ENCODE results near the gene CDKAL1. TPM values are rescaled to one million over a fixed set of nuclear protein-coding genes. Genes with fewer than 3 reads are reported as not detected.
"Not testable (repeated sequence)": the region's sequence is repeated elsewhere in the genome, so short reads cannot be mapped to it uniquely, and the experiment has no call there.

Gene CDKAL1
- total RNA-seq, 1 donor from 2014 or later, result 24.8 TPM

DNA sequence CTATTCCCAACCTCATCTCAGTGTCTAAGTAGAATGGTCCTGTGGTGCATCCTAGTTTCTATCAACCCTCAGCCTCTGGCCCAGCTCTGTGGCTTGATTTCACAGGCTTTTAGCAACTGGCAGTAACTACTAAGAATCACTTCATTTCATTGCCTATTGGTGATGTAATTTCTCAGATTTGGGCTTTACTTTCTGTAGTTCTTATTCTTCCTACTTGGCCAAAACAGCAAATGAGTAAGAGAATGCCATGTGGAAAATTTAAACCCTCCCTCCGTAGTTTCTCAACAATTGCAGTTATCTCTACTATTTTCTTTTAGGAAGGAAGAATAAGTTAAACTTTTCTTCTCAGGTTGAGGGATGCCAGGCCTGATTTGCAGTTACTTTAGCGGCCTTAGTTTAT is 387.3 kb downstream of the CDKAL1 start:
- Mint-ChIP-seq H3K36me3 (ENCODE audit: unreplicated experiment) (no peaks in the 10 kb centered on the region), H3K9me3 (ENCODE audit: unreplicated experiment) (no peaks in the 10 kb centered on the region), H3K27ac (ENCODE audit: unreplicated experiment) (no peak overlapping the region), H3K4me1 (ENCODE audit: low read depth, unreplicated experiment) (peaks cover 5% of the 10 kb centered on the region), H3K4me3 (ENCODE audit: unreplicated experiment) (no peak overlapping the region), H3K27me3 (ENCODE audit: unreplicated experiment) (no peaks in the 10 kb centered on the region)
- DNase-seq, result no peak
- TF ChIP-seq, protein P1, sequence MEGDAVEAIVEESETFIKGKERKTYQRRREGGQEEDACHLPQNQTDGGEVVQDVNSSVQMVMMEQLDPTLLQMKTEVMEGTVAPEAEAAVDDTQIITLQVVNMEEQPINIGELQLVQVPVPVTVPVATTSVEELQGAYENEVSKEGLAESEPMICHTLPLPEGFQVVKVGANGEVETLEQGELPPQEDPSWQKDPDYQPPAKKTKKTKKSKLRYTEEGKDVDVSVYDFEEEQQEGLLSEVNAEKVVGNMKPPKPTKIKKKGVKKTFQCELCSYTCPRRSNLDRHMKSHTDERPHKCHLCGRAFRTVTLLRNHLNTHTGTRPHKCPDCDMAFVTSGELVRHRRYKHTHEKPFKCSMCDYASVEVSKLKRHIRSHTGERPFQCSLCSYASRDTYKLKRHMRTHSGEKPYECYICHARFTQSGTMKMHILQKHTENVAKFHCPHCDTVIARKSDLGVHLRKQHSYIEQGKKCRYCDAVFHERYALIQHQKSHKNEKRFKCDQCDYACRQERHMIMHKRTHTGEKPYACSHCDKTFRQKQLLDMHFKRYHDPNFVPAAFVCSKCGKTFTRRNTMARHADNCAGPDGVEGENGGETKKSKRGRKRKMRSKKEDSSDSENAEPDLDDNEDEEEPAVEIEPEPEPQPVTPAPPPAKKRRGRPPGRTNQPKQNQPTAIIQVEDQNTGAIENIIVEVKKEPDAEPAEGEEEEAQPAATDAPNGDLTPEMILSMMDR (IDR thresholded peaks at IDR 0.05; ENCODE audit: partially characterized antibody, unreplicated experiment), result no peak

DNA sequence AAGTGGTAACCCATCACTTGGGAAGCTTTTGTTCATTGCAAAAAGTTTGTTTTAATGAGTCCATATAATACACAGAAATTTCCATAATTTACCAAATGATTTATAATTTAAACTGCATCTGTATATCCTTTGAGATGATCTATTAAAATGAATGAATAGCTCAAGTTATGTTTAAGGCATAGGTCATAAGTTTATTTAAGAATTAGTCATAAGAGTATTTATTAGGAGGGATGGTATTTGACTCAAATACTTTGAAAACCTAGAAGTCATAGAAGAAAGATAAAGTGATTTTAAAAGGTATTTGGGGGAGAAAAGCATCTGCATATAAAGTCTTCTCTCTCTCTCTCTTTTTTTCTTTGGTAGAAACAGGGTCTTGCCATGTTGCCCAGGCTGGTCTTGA is 388.5 kb downstream of the CDKAL1 start:
- Mint-ChIP-seq H3K9me3 (ENCODE audit: unreplicated experiment) (no peaks in the 10 kb centered on the region), H3K4me3 (ENCODE audit: unreplicated experiment) (no peak overlapping the region), H3K27me3 (ENCODE audit: unreplicated experiment) (no peaks in the 10 kb centered on the region), H3K36me3 (ENCODE audit: unreplicated experiment) (no peaks in the 10 kb centered on the region), H3K27ac (ENCODE audit: unreplicated experiment) (no peak overlapping the region), H3K4me1 (ENCODE audit: low read depth, unreplicated experiment) (peaks cover 5% of the 10 kb centered on the region)
- TF ChIP-seq, protein P1 (IDR thresholded peaks at IDR 0.05; ENCODE audit: partially characterized antibody, unreplicated experiment), result no peak
- no peak for DNase-seq

DNA sequence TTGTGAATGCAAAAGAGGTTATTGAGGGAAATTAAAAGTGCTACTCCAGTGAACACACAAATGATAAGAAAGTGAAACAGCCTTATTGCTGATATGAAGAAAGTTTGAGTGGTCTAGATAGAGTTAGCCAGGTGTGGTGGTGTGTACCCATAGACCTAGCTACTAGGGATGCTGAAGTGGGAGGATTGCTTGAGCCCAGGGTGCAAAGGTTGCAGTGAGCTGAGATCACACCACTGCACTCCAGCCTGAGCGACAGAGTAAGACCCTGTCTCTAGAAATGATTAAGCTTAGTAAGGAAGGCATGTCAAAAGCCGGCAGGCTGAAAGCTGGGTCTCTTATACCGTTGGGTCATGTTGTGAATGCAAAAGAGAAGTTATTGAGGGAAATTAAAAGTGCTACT is 389.8 kb downstream of the CDKAL1 start:
- not testable (repeated sequence) for H3K4me3 Mint-ChIP-seq (ENCODE audit: unreplicated experiment); H3K9me3 Mint-ChIP-seq (ENCODE audit: unreplicated experiment); H3K27ac Mint-ChIP-seq (ENCODE audit: unreplicated experiment); H3K36me3 Mint-ChIP-seq (ENCODE audit: unreplicated experiment); H3K4me1 Mint-ChIP-seq (ENCODE audit: low read depth, unreplicated experiment); DNase-seq; H3K27me3 Mint-ChIP-seq (ENCODE audit: unreplicated experiment)

DNA sequence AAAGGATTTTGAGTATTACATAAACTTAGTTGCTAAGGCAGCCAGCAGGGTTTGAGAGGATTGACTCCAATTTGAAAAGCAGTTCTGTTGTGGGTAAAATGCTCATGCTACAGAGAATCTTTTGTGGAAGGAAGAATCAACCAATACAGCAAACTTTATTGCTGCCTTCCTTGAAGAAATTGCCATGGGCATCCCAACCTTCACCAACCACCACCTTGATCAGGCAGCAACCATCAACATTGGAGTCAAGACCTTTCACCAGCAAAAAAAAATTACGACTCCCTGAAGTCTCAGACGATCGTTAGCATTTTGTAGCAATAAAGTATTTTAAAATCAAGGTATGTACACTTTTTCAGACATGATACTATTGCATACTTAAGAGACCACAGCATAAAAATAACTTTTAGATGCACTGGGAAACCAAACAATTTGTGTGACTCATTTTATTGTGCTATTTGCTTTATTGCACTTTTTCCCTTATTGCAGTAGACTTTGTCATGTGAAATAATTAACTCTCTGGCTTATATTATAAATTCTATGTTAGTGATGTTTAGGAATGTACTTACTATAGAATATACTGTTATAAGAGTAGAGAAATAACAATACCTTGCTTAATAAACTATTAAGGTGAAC is 390.8 kb downstream of the CDKAL1 start:
- no peak overlapping the region for H3K27ac Mint-ChIP-seq (ENCODE audit: unreplicated experiment)
- H3K4me3 Mint-ChIP-seq (ENCODE audit: unreplicated experiment), result no peak overlapping the region
- TF ChIP-seq, protein P1 (IDR thresholded peaks at IDR 0.05; ENCODE audit: partially characterized antibody, unreplicated experiment), result no peak
- H3K4me1 Mint-ChIP-seq (ENCODE audit: low read depth, unreplicated experiment), result no peaks in the 10 kb centered on the region
- H3K9me3 Mint-ChIP-seq (ENCODE audit: unreplicated experiment), result no peaks in the 10 kb centered on the region
- H3K27me3 Mint-ChIP-seq (ENCODE audit: unreplicated experiment), result no peaks in the 10 kb centered on the region
- DNase-seq, result no peak
- H3K36me3 Mint-ChIP-seq (ENCODE audit: unreplicated experiment), result no peaks in the 10 kb centered on the region

DNA sequence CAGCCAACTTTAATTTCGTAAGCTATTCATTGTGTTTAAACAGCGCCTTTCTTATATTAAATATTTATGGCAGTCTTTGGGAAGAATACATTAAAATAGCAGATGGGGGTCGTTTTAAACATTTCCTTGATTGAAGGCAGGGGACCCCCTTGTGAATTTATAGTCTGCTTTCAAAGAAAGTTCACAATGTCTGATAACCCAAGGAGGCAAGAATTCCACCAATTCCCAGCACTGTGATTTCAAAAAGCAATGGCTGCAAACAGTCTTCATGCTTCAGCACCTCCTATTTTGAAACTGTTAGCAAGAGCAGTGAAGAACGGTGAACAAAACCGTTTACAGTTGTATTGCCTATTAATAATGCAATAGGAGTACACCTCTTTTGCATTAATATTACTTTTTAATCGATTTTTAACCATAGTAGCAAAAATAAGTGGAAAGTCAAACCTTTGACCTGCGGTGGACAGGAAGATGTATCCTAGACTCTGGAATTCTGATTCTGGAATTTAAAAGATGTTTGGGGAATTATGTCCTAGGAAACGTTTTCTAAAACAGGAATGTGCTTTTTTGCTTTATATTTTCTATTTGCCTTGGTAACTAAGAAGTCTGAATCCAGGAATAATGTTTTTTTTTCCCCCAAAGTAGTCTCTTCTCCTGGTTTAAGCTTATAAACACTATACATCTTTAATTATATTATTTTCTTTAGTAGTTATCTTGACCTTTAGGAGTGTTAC is 393.0 kb downstream of the CDKAL1 start:
- Mint-ChIP-seq H3K4me3 (ENCODE audit: unreplicated experiment) (no peak overlapping the region), H3K27ac (ENCODE audit: unreplicated experiment) (no peak overlapping the region), H3K36me3 (ENCODE audit: unreplicated experiment) (no peaks in the 10 kb centered on the region), H3K4me1 (ENCODE audit: low read depth, unreplicated experiment) (no peaks in the 10 kb centered on the region), H3K27me3 (ENCODE audit: unreplicated experiment) (no peaks in the 10 kb centered on the region), H3K9me3 (ENCODE audit: unreplicated experiment) (no peaks in the 10 kb centered on the region)
- DNase-seq, result no peak
- TF ChIP-seq, protein P1 (IDR thresholded peaks at IDR 0.05; ENCODE audit: partially characterized antibody, unreplicated experiment), result no peak

Data from glutamatergic neuron (in vitro differentiated cells).